ENCODE results near the gene MOB3A.

Gene MOB3A

GRCh38 chr19:2059422-2060201 lies 36.5 kb downstream of the MOB3A start:
- peak; percentile 65 for DNase-seq (ENCODE audit: low spot score)

DNA sequence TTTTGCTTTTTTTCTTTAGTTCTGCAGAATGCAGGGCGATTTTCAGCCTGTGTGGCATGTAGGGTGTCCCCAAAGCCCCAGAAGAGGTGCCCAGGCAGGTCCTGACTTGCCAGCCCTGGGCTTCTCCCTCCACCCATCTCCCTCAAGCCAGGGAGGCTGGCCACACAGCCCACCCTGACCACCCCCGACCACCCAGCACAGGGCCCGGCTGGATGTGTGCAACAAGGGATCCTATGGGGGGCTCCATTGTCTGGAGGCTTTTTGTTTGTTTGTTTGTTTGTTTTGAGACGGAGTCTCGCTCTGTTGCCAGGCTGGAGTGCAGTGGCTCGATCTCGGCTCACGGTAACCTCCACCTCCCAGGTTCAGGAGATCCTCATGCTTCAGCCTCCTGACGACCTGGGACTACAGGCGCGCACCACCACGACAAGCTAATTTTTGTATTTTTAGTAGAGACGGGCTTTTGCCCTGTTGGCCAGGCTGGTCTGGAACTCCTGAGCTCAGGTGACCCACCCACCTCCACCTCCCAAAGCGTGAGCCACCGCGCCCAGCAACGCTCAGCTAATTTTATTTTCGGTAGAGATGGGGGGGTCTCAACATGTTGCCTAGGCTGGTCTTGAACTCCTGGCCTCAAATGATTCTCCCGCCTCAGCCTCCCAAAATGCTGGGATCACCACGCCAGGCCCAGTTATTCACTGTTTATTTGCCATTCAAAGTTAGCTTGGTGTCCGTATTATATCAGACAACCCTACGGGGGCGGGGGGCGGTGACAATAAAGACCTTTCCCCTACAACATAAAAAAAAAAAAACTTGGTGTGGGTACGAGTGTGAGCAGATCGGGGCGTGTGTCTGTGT lies 37.3 kb downstream of the MOB3A start:
- DNase-seq (ENCODE audit: low spot score) = no peak

DNA sequence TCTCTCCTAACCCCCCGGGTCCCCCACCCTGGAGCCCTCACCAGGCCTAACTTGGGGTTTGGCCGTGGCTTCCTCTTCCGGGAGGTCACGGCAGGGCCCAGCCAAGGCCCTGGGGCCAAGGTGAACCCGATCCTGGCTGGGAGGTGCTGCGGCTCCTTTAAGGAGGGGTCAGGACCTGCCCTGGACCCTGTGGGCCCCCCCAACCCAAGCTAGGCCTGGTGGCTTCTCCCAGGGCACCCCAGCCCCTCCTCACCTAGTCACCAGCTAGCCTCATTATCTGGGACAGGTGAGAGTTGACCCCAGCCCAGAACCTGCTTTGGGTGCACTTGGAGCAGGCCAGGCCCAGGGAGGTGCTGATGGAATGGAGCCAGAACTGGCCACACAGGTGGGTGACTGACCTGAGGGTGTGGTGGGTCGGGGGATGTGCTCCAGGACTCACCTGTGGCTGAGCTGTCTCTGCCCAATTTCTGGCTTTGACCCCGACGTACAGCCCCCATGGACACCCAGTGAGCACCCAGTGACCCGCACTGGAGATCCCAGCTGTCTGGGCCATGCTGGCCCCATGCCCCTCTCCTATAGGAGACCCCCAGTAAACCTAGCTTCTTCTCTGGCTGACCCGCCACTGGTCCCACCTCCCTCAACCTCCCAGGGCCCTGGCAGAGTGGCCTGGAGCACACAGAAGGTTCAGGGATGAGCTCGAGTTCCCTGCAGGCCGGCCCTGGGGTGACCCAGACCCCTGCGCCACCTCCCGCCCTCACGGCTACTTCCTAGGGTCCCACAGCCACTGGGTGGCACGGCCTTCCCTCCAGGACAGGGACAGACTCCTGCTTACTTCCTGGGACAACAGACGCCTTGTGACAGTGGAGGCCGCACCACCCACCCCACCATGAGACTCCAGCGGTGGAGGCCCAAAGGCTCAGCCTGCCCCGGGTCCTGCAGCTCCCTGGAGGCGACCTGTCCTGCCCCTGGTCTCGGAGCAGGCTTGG lies 38.3 kb downstream of the MOB3A start:
- DNase-seq (ENCODE audit: low spot score) = no peak

DNA sequence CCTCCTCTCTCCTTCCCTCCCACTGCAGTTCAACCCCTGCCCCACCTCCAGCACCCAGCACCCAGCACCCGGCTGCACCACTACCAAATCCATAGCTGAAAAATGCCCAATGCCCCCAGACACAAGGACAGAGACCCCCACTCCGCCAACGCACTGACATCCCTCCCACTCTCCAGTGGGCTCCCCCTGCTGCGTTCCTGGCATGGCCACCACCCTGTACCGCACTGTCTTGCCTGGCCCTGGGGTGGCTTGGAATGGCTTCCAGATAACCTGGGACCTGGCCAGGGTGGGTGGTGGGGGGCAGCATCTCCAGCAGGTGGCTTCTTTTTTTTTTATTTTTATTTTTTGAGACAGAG lies 39.3 kb downstream of the MOB3A start:
- no peak for DNase-seq (ENCODE audit: low spot score)

GRCh38 chr19:2055931-2056836 lies 39.9 kb downstream of the MOB3A start:
- no peak for DNase-seq (ENCODE audit: low spot score)

- no peak for DNase-seq (ENCODE audit: low spot score)
These were observed 41.4 kb downstream of the MOB3A start for GRCh38 chr19:2054763-2055162.

- peak; percentile 53 for DNase-seq (ENCODE audit: low spot score)
These were observed 42.3 kb downstream of the MOB3A start for GRCh38 chr19:2053601-2054389.

- no peak for DNase-seq (ENCODE audit: low spot score)
These were observed 44.1 kb downstream of the MOB3A start for GRCh38 chr19:2051773-2052704.

DNA sequence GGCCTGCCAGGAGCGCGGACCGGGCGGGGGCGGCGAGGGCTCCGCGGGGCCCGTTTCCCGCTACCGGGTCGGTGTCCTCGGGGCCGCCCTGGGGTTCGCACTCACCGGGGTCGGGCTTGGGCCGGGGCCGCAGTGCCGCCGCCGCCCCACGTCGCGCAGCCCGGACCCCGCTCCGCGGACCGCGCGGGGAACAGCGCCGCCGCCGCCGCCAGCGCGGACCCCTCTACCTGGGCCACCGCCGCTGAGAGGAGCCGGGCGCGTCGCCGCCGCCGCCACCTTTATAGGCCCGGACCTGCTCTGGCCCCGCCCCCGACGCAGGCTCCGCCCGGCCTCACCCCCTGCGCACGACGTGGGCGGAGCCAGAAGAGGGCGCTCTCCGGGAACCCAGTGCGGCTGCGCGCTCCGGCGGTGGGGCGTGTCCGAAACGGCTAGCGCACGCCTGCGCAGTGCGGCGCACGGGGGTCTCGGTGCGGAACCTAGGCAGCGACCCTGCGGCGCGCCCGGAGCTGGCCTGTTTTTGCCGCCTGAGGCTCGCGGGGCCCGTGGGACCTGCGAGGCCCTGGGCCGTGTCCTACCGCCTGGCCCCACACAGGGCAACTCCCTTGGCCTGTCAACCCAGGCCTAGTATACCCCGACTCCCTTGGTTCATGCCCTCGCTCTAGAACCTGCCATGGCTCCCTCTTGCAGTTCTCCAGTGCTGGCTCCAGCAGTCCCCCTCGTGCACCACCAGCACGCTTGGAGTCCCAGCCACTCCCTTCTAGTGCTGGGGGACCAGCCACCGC lies 44.9 kb downstream of the MOB3A start, which contains the start of gene MKNK2:
Gene MKNK2 (minus strand): TSS at position 254 of the 782 bp plus-strand sequence. CDS start 393 bp downstream, outside the sequence.
- peak; percentile 95 for DNase-seq (ENCODE audit: low spot score)

DNA sequence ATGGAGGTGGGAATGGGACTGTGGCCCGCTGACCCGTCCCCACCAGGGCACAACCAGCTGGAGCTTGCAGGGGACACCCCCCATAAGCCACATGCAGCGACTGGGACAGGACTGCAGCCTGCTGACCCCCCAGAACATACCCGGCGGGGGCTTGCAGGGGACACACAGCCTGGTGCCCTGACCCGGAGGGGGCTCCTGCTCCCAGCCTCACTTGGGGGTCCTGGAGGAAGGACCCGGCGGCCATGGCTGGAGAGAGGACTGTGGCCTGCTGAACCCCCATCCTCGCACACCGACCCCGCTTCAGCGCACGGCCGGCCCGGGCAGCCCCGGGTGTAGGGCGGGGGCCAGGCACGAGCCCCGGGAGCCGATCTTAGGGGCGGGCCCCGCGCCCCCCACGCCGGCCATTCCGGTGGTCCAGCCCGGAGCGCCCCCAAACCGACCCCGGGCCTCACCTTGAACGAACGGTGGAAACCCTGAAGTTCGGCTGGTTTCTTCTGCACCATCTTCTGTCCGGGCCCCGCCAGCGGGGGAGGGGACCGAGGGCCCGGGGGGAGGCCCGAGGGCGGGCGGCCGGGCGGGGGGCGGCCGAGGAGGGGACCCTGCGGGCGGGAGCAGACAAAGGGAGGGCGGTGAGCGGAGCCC lies 45.7 kb downstream of the MOB3A start:
- DNase-seq (ENCODE audit: low spot score) = no peak

GRCh38 chr19:2049741-2050348 lies 46.3 kb downstream of the MOB3A start:
- DNase-seq (ENCODE audit: low spot score) = peak; percentile 85

DNA sequence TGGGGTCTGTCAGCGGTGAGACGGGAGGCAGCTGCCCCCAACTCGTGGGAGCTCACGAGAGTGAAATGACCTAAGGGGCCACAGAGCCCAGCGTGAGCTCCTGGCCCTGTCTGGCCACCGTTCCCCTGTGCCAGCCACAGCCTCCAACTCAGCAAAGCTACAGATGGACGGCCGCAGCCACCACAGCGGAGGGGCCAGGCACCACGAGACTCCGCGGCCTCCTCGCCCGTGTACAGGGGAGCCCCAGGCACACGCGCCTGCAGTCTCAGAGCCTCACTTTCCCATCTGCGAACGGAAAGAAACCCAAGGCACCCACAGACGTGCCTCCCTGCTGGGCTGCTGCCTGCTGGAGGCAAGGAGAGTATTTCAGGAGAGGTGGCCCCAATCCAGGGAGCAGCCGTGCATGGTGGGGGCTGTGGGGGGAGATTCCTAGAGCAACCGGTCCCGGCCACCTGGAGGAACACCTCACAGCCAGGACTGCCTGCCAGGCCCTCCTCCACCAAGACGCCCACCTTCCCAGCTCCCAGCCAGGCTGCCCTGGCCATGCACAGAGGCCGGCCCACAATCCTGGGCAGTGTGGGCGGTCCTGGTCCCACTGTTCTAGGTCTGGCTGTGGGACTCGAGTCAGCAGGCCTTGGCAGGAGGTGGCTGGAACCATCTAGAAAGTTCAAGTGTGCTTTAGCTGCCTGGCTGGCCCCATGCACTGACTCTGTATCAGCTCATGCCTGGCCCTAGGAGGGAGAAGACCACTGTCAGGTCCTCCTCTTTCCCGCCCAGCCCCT lies 47.0 kb downstream of the MOB3A start:
- peak; percentile 63 for DNase-seq (ENCODE audit: low spot score)

DNA sequence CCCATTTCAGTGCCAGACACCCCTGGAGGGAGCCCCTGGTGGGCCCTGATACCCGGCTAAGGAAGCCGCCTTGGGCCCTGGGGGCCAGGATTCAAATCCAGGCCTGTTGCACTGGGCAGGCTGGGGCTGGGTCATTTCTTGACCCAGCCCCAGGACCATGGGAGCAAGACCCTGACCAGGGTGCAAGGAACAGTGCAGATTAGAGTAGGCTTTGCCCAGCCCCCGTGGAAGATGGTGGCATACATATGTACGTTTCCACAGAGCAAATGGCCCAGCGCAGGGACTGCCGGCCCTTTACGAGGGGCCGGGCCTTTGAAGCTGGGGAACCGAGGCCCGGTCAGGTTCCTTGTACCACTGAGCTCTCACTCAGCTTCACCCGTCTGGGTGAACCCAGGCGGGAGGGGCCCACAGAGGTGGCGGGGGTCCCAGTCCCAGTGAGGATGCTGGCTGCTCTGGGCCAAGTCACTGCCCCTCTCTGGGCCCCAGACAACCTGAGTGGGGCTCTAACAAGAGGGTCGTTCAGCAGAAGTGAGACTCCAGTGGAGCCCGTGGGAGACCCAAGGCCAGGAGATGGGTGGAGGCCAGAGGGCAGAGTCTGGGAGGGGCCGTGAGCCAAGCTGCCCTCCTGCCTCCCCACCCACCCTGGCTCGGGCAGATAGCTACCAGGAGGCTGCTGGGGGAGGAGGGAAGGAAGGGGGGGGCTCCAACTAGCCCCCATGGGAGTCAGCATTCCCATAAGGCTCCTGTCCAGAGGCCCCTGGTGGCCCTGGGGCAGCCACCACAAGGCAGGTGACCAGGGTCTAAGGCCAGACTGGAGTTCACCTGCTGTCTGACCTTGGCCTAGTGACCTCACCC lies 47.8 kb downstream of the MOB3A start:
- no peak for DNase-seq (ENCODE audit: low spot score)

DNA sequence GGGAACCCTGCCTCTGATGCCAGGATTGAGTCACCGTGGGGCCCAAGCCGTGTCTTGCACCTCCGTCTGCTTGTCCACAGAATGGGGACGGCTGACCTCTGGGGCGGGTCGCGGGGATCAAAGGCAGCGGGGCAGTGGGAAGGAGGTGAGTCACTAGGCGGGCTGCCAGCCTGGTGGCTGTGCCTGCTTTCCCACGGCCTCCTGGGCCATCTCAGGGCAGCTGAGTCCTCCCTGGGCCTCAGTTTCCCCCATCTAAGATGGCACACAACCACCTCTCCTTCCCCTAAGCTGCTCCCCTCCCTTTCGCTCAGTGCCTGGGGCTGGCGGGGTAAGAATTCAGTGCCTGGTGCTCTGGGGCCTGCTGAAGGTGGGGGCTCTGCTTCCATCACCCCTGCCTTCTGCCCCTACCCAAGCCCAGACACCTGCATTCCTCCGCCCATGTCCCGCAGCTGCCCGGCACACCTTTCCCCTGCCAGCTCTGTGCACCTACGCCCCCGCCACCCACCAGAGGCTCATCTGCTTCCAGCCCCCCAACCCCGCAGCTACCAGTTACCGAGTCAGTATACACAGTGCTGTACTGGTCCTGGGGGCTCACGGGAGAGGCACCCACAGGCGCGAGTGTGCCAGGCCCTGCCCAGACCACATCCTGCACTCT lies 48.5 kb downstream of the MOB3A start:
- no peak for DNase-seq (ENCODE audit: low spot score)

GRCh38 chr19:2047076-2047448 lies 49.1 kb downstream of the MOB3A start:
- DNase-seq (ENCODE audit: low spot score) = no peak
